Kidney (tissue), 14 donors: ENCODE data around the gene SPNS1. TPM values are rescaled to one million over a fixed set of nuclear protein-coding genes. Genes with fewer than 3 reads are reported as not detected.

Experiments
- DNase-seq, 5 donors: peaks; one replicate each; pipeline ENCODE4 v3.0.0-alpha.2; 2013 to 2020
- FAIRE-seq: peaks from 2 replicates; lab custom pipeline; 2012; peaks lifted over from hg19 to GRCh38; lab: Jason Lieb, UNC
- H3K27ac ChIP-seq, 2 donors: one replicate each; pipeline ENCODE4 v1.7.0; 2013; ENCODE audit warnings: low read depth in 2 of 2, low read length in 2 of 2, inconsistent platforms in 1 of 2
- H3K27me3 ChIP-seq: one replicate; pipeline ENCODE4 v1.7.1; 2013; ENCODE audit warnings: low read length, inconsistent platforms; ENCODE audit not compliant: control insufficient read depth, insufficient read depth
- H3K36me3 ChIP-seq, 3 donors: one replicate each; pipeline versions ENCODE4 v1.7.0 to v1.7.1; 2013; ENCODE audit warnings: low read length in 3 of 3, control low read depth in 1 of 3, inconsistent platforms in 1 of 3; ENCODE audit not compliant: insufficient read depth in 3 of 3, control insufficient read depth in 2 of 3
- H3K4me1 ChIP-seq, 3 donors: one replicate each; pipeline versions ENCODE4 v1.7.0 to v1.7.1; 2013; ENCODE audit warnings: low read length in 3 of 3, inconsistent platforms in 1 of 3, low read depth in 1 of 3; ENCODE audit not compliant: control insufficient read depth in 2 of 3, insufficient read depth in 2 of 3
- H3K4me3 ChIP-seq, 3 donors: one replicate each; pipeline versions ENCODE4 v1.7.0 to v1.8.1; 2013; ENCODE audit warnings: low read length in 3 of 3, control low read depth in 1 of 3, inconsistent platforms in 1 of 3
- H3K9ac ChIP-seq, 3 donors: one replicate each; pipeline versions ENCODE4 v1.7.0 to v1.7.1; 2013; ENCODE audit warnings: low read length in 3 of 3, control low read depth in 1 of 3, inconsistent platforms in 1 of 3
- H3K9me3 ChIP-seq, 3 donors: one replicate each; pipeline versions ENCODE4 v1.7.0 to v1.7.1; 2013; ENCODE audit warnings: low read length in 3 of 3, control low read depth in 1 of 3, inconsistent platforms in 1 of 3; ENCODE audit not compliant: control insufficient read depth in 2 of 3, insufficient read depth in 1 of 3
- intact Hi-C: fragments of 100-400 bp; cut with DNase I; formaldehyde crosslinking; loops from one replicate; pipeline ENCODE4 v1.11.1; 2022
- polyA plus RNA-seq: library from polyadenylated mRNA; stranded (reverse); fragments of 350-450 nt; fragmentation: Illumina TruSeq; extraction: RNeasy Lipid Tissue Mini Kit (QIAGEN cat#74804); gene quantifications from one replicate; pipeline ENCODE4 v1.2.3, GENCODE V29; 2014; ENCODE audit warnings: low read depth, low replicate concordance; ENCODE audit not compliant: insufficient read depth
- total RNA-seq: library from RNA; stranded (reverse); fragmentation: NEBNext Ultra II Directional; extraction: Animal tissue kit (Norgen Biotek cat#: 25700); gene quantifications from one replicate; pipeline ENCODE4 v1.2.1, GENCODE V29; 2021
- TF ChIP-seq, protein P1 (sequence below): IDR thresholded peaks from 3 replicates; pipeline ENCODE4 v1.5.1; 2012; ENCODE audit warnings: mild to moderate bottlenecking, moderate library complexity, borderline replicate concordance; ENCODE audit not compliant: insufficient read depth; ENCODE audit errors: extremely low read depth
- donor health status: control.
- donor health status: control.
- donor health status: control.
- donor health status: control.
- donor health status: control.
- donor health status: DM: yes; HTN: yes; CAD: no.
- donor health status: Normal renal cell carcinoma (clear cell type).

Gene SPNS1
- total and polyA plus RNA-seq, 2 donors from 2014 or later, result 34.5 to 38.4 TPM

DNA sequence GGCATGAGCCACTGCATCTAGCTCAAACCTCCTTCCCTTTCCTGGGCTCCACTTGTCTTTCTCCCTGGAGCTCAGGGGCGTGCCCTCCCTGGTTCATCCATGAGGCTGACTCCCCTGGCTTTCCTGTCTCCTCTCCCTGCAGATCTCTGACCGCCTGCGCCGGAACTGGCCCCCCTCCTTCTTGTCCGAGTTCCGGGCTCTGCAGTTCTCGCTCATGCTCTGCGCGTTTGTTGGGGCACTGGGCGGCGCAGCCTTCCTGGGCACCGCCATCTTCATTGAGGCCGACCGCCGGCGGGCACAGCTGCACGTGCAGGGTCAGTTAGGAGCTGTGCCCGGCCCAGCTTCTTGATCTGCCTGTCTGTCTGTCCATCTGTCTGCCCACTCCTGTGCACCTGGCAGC is 9.1 kb downstream of the SPNS1 start:
- DNase-seq (no peak), FAIRE-seq (no peak)
- Histone ChIP-seq H3K36me3 (peaks cover 4 to 37% (median 16%) of the 10 kb centered on the region in 3 donors), H3K9ac (no peak overlapping the region), H3K9me3 (peaks cover 0 to 6% (median 3%) of the 10 kb centered on the region in 3 donors), H3K4me1 (no peaks in the 10 kb centered on the region), H3K27me3 (no peaks in the 10 kb centered on the region), H3K4me3 (no peak overlapping the region), H3K27ac (no peak overlapping the region)
- intact Hi-C loops, result no loop called here
- TF ChIP-seq, protein P1, sequence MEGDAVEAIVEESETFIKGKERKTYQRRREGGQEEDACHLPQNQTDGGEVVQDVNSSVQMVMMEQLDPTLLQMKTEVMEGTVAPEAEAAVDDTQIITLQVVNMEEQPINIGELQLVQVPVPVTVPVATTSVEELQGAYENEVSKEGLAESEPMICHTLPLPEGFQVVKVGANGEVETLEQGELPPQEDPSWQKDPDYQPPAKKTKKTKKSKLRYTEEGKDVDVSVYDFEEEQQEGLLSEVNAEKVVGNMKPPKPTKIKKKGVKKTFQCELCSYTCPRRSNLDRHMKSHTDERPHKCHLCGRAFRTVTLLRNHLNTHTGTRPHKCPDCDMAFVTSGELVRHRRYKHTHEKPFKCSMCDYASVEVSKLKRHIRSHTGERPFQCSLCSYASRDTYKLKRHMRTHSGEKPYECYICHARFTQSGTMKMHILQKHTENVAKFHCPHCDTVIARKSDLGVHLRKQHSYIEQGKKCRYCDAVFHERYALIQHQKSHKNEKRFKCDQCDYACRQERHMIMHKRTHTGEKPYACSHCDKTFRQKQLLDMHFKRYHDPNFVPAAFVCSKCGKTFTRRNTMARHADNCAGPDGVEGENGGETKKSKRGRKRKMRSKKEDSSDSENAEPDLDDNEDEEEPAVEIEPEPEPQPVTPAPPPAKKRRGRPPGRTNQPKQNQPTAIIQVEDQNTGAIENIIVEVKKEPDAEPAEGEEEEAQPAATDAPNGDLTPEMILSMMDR, result no peak

DNA sequence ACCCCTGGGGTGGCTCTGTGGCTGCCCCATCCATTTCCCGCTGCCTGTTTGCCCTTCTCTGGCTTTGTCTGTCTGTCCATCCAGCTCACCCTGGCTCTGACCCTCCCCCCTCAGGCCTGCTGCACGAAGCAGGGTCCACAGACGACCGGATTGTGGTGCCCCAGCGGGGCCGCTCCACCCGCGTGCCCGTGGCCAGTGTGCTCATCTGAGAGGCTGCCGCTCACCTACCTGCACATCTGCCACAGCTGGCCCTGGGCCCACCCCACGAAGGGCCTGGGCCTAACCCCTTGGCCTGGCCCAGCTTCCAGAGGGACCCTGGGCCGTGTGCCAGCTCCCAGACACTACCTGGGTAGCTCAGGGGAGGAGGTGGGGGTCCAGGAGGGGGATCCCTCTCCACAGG is 9.5 kb downstream of the SPNS1 start:
- intact Hi-C loops, result no loop called here
- no peaks in the 10 kb centered on the region for H3K4me1 ChIP-seq
- H3K27ac ChIP-seq, result no peak overlapping the region
- no peaks in the 10 kb centered on the region for H3K27me3 ChIP-seq
- peaks cover 0 to 6% (median 3%) of the 10 kb centered on the region in 3 donors for H3K9me3 ChIP-seq
- H3K4me3 ChIP-seq, result no peak overlapping the region
- H3K36me3 ChIP-seq, result peaks cover 4 to 35% (median 16%) of the 10 kb centered on the region in 3 donors
- TF ChIP-seq, protein P1, result no peak
- no peak overlapping the region for H3K9ac ChIP-seq
- DNase-seq (no peak), FAIRE-seq (no peak)

GRCh38 chr16:28984619-28985135 is 10.1 kb downstream of the SPNS1 start, which contains the start of gene LAT:
Gene LAT (plus strand): TSS chr16:28985052. CDS start chr16:28985418, 366 bp downstream.
- no peaks in the 10 kb centered on the region for H3K4me1 ChIP-seq
- intact Hi-C loops, result no loop called here
- DNase-seq (no peak), FAIRE-seq (no peak)
- H3K4me3 ChIP-seq, result no peak within 1 kb of the TSS
- H3K27ac ChIP-seq, result no peak within 1 kb of the TSS
- H3K27me3 ChIP-seq, result no peaks in the 10 kb centered on the region
- TF ChIP-seq, protein P1, result no peak
- H3K36me3 ChIP-seq, result peaks cover 4 to 35% (median 16%) of the 10 kb centered on the region in 3 donors
- peaks cover 0 to 6% (median 3%) of the 10 kb centered on the region in 3 donors for H3K9me3 ChIP-seq
- no peak within 1 kb of the TSS for H3K9ac ChIP-seq
